HEK293T (cell line): ENCODE data around the gene SLC19A1.
A peak's percentile ranks its signal among the peaks of the same experiment; 100 is the strongest.

Experiments used
- CTCF ChIA-PET: fragments of 350-600 bp; formaldehyde crosslinking; extraction: SDS; loops from one replicate; lab custom pipeline; 2021; ENCODE audit warnings: antibody characterized with exemption, inconsistent platforms; lab: Yijun Ruan, JAX
- POLR2A ChIA-PET: fragments of 350-600 bp; formaldehyde crosslinking; extraction: SDS; loops from one replicate; lab custom pipeline; 2020; ENCODE audit warnings: antibody characterized with exemption, inconsistent platforms; lab: Yijun Ruan, JAX
- DNase-seq: peaks from one replicate; pipeline ENCODE4 v3.0.0; 2012; ENCODE audit warnings: mixed read lengths; ENCODE audit errors: extremely low spot score
- ARNT ChIP-seq: fragments of 450-650 bp; IDR thresholded peaks from 2 replicates; pipeline ENCODE4 v1.6.1; 2017; ENCODE audit warnings: mild to moderate bottlenecking
- BHLHE40 ChIP-seq: fragments of 450-650 bp; IDR thresholded peaks from 2 replicates; pipeline ENCODE4 v1.6.1; 2016; ENCODE audit warnings: mild to moderate bottlenecking, moderate library complexity, borderline replicate concordance
- CTBP1 ChIP-seq: fragments of 450-650 bp; IDR thresholded peaks from 2 replicates; pipeline ENCODE4 v1.6.1; 2016; ENCODE audit warnings: borderline replicate concordance
- ELF4 ChIP-seq: fragments of 450-650 bp; IDR thresholded peaks from 2 replicates; pipeline ENCODE4 v1.6.1; 2017; ENCODE audit warnings: antibody characterized with exemption
- FOXA1 ChIP-seq: fragments of 450-650 bp; IDR thresholded peaks from 2 replicates; pipeline ENCODE4 v1.6.1; 2016; ENCODE audit warnings: mild to moderate bottlenecking
- FOXK2 ChIP-seq: fragments of 450-650 bp; IDR thresholded peaks from 2 replicates; pipeline ENCODE4 v1.6.1; 2016; ENCODE audit warnings: mild to moderate bottlenecking
- FOXM1 ChIP-seq: fragments of 450-650 bp; IDR thresholded peaks from 2 replicates; pipeline ENCODE4 v1.6.1; 2017; ENCODE audit warnings: mild to moderate bottlenecking, borderline replicate concordance
- HDGF ChIP-seq: fragments of 450-650 bp; IDR thresholded peaks from 2 replicates; pipeline ENCODE4 v1.6.1; 2017; ENCODE audit warnings: antibody characterized with exemption, borderline replicate concordance
- L3MBTL2 ChIP-seq: fragments of 450-650 bp; conservative IDR thresholded peaks from 2 replicates; pipeline ENCODE4 v1.6.1; 2016; ENCODE audit warnings: mild to moderate bottlenecking
- LEF1 ChIP-seq: fragments of 450-650 bp; IDR thresholded peaks from 2 replicates; pipeline ENCODE4 v1.6.1; 2017; ENCODE audit warnings: mild to moderate bottlenecking, borderline replicate concordance
- NFRKB ChIP-seq: fragments of 450-650 bp; IDR thresholded peaks from 2 replicates; pipeline ENCODE4 v1.6.1; 2016; ENCODE audit warnings: mild to moderate bottlenecking, moderate library complexity
- SP1 ChIP-seq: fragments of 450-650 bp; IDR thresholded peaks from 2 replicates; pipeline ENCODE4 v1.6.1; 2017
- SUZ12 ChIP-seq: fragments of 450-650 bp; IDR thresholded peaks from 2 replicates; pipeline ENCODE4 v1.6.1; 2016; ENCODE audit warnings: mild to moderate bottlenecking
- TARDBP ChIP-seq: fragments of 450-650 bp; IDR thresholded peaks from 2 replicates; pipeline ENCODE4 v1.6.1; 2016
- ZNF384 ChIP-seq: fragments of 450-650 bp; IDR thresholded peaks from 2 replicates; pipeline ENCODE4 v1.6.1; 2016
- TF ChIP-seq, protein P1 (sequence below): fragments of 450-650 bp; IDR thresholded peaks from 2 replicates; pipeline ENCODE4 v1.6.1; 2016

The SLC19A1 gene

GRCh38 chr21:45490049-45490731 is 52.0 kb downstream of the SLC19A1 start:
- no peak for TF ChIP-seq FOXA1
- no peak for TF ChIP-seq ELF4
- no peak for TF ChIP-seq TARDBP
- no peak for TF ChIP-seq L3MBTL2
- TF ChIP-seq NFRKB, result no peak
- TF ChIP-seq ARNT, result no peak
- TF ChIP-seq LEF1, result no peak
- DNase-seq, result no peak

GRCh38 chr21:45489722-45489982 is 52.6 kb downstream of the SLC19A1 start:
- no peak for DNase-seq
- TF ChIP-seq LEF1 (no peak), TARDBP (no peak), ELF4 (no peak), SP1 (no peak), ZNF384 (no peak), FOXA1 (no peak), SUZ12 (no peak)
- TF ChIP-seq, protein P1, sequence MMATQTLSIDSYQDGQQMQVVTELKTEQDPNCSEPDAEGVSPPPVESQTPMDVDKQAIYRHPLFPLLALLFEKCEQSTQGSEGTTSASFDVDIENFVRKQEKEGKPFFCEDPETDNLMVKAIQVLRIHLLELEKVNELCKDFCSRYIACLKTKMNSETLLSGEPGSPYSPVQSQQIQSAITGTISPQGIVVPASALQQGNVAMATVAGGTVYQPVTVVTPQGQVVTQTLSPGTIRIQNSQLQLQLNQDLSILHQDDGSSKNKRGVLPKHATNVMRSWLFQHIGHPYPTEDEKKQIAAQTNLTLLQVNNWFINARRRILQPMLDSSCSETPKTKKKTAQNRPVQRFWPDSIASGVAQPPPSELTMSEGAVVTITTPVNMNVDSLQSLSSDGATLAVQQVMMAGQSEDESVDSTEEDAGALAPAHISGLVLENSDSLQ, result no peak
- POLR2A ChIA-PET, result no interaction called here
- CTCF ChIA-PET, result no interaction called here

More at GRCh38 chr21:45490049-45490731, 52.0 kb downstream of the SLC19A1 start:
- POLR2A ChIA-PET, result no interaction called here
- CTCF ChIA-PET, result no interaction called here

DNA sequence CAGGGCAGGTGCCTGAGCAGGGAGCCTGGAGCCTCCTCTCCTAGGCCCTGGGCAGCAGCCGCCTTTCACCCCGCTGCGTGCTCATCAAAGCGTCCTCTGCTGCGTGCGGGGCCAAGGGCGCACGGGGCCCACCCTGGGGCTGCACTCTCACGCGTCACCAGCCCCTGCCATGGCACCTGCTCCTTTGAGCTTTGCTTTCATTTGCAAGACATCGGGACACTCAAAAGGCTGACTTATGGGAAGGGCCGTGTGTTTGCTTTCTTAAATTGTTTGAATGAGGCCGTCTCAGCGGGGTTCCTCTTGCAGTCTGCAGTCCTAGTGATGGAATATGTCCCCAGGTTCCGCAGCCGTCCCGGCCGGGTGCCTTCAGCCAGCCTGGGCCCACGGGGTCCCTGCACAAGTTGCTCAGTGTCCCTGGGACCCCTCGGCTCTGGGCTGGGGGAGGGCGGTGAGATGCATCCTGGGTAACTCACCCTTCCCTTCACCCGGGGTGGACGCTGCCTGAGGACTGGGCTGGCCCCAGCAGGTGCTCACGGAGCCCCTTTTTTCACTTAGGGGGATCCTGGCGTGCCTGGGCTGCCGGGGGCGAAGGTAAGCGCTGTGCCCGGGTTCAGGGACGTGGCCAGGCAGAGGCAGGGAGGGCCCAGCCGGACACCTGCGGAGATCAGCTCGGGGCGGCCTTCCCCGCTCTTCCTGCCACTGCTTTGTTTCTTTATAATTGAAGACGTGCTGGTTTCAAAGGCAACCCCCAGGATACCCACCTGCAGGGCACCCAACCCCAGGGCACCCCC is 53.1 kb downstream of the SLC19A1 start:
- DNase-seq, result peak; percentile 48
- CTCF ChIA-PET, result no interaction called here
- POLR2A ChIA-PET, result no interaction called here
- TF ChIP-seq FOXK2 (no peak), LEF1 (no peak), ARNT (no peak), NFRKB (no peak), BHLHE40 (no peak), HDGF (0 out of 2 replicates have a peak, but pooled peaks have one; percentile 50)

DNA sequence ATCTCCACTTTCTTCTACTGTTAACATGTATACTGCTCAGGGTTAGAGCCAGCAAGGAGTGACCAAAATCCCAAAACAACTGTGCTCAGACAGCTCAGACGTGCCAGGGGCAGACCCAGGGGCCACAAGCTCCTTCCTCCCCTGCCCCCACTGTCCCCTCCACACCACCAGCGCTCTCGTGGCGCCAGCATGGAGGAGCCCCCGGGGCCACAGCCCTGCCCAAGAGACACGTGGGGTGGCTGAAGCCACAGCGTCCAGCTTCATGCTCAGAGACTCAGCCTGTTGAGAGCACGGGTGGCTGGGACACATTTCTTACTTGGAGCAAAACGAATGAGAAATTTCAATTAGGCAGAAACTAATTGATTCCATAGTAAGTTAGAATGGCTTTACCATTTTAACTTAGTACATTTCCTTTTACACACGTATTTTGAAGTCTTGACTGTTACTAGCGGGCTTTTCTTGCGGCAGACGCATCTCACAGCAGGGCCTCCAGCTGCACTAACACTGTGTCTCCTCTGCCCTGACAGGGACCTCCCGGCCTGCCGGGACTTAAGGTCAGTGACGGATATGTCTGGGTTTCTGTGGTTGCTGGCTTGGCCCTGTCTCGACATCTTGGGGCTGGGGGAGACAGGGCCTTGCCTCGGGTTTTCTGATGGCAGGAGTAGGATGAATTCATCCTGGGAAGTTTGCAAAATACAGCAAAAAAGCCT is 54.2 kb downstream of the SLC19A1 start:
- ChIA-PET CTCF (no interaction called here), POLR2A (no interaction called here)
- no peak for DNase-seq
- TF ChIP-seq NFRKB, result no peak
- no peak for TF ChIP-seq SP1
- TF ChIP-seq FOXK2, result no peak
- no peak for TF ChIP-seq TARDBP

DNA sequence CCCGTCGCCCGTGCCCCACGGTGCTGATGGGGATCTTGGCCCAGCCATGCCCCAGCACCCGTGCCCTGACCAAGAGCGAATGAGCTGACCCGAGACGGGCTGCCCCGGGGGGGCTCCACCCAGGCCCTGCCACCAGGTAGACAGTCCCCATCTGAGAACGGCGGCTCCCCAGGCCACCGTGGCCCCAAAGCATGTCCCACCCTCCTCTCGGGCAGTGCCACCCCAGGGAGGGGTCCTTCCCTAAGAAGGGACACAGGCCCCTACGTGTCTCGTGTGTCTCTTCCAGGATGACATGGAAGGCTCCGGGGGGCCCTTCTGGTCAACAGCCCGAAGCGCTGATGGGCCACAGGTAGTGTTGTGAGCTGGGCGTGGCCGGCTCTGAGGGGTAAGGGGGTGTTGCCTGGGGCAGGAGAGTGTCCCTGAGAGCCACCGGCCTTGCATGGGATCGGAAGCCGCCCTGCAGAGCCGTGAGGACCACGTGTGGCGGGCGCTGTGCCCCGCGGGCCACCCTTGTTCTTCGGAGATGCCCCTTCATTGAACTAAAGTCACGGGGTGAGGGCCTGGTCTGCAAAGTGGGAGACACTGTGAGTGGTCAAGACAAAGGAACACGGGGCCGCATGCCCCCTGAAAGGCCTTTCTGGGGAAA is 55.0 kb downstream of the SLC19A1 start:
- TF ChIP-seq FOXA1 (no peak), FOXM1 (no peak), TARDBP (no peak), FOXK2 (no peak), L3MBTL2 (no peak), ELF4 (no peak), LEF1 (no peak), ZNF384 (no peak), HDGF (no peak), CTBP1 (no peak), SUZ12 (no peak), BHLHE40 (no peak), SP1 (no peak), ARNT (no peak), NFRKB (no peak)
- TF ChIP-seq, protein P1, result no peak
- POLR2A ChIA-PET, result no interaction called here

DNA sequence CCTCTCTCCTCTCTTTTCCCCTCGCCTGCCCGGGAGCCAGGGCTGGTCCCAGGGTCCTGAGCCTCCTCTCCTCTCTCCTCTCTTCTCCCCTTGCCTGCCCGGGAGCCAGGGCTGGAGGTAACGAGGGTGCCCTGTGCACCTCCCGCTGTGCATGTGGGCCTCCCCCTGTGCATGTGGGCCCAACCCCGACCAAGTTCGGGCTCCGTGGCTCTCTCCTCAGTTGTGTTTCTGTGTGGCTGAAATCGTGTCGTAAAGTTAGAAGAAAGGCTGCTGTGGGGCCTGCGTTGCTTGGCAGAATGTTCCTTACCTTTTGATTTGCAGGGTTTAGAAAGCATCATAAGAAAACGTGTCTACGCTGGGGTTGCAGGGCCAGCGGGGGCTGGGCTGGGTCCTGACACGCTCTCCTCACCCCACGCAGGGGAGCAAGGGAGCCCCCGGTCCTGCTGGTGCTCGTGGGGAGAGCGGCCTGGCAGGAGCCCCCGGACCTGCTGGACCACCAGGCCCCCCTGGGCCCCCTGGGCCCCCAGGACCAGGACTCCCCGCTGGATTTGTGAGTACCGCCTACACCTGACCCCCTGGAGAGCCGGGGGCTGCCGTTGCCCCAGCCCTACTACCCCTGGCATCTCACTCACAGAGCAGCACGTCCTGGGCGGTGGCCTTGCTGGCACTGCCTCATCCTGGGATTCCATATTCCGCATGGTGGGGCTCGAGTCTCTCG is 55.6 kb downstream of the SLC19A1 start:
- DNase-seq, result no peak
- ChIA-PET POLR2A (no interaction called here), CTCF (no interaction called here)
- TF ChIP-seq SUZ12, result no peak
- no peak for TF ChIP-seq BHLHE40
- TF ChIP-seq CTBP1, result no peak
- no peak for TF ChIP-seq TARDBP
- no peak for TF ChIP-seq FOXM1
- no peak for TF ChIP-seq HDGF
- no peak for TF ChIP-seq SP1
- no peak for TF ChIP-seq L3MBTL2
- TF ChIP-seq LEF1, result no peak
- TF ChIP-seq, protein P1, result no peak
- no peak for TF ChIP-seq ELF4

More for the DNA sequence above, 55.0 kb downstream of the SLC19A1 start:
- DNase-seq, result no peak
- CTCF ChIA-PET, result no interaction called here
